ENCODE measurements around the gene SH3RF2. TPM values are rescaled to one million over a fixed set of nuclear protein-coding genes. Genes with fewer than 3 reads are reported as not detected.

SH3RF2 gene
- total and polyA plus RNA-seq, 9 of the 15 experiments (the other 6 are each of a cell fraction or from before 2014, with no cell fraction given) = 0.05 TPM; not detected in 8

DNA sequence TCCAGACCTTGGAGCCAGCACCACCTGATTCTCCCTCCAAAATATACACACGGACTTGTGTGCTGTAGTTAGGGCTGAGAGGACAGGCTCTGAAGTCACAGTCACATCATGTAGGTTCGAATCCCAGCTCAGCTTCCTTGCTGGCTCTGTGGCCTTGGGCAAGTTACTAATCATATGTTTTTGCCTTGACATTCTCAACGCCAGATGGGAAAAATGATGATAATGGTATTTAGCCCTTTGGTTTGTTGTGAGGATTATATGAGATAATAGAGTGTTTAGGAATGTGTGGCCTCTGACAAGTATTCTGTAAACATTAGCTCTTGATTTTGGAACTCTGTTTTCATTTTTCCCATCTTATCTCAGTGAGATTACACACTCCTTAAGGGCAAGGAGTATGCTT, 96.5 kb downstream of the SH3RF2 start (continued):
- TF ChIP-seq, protein P1, sequence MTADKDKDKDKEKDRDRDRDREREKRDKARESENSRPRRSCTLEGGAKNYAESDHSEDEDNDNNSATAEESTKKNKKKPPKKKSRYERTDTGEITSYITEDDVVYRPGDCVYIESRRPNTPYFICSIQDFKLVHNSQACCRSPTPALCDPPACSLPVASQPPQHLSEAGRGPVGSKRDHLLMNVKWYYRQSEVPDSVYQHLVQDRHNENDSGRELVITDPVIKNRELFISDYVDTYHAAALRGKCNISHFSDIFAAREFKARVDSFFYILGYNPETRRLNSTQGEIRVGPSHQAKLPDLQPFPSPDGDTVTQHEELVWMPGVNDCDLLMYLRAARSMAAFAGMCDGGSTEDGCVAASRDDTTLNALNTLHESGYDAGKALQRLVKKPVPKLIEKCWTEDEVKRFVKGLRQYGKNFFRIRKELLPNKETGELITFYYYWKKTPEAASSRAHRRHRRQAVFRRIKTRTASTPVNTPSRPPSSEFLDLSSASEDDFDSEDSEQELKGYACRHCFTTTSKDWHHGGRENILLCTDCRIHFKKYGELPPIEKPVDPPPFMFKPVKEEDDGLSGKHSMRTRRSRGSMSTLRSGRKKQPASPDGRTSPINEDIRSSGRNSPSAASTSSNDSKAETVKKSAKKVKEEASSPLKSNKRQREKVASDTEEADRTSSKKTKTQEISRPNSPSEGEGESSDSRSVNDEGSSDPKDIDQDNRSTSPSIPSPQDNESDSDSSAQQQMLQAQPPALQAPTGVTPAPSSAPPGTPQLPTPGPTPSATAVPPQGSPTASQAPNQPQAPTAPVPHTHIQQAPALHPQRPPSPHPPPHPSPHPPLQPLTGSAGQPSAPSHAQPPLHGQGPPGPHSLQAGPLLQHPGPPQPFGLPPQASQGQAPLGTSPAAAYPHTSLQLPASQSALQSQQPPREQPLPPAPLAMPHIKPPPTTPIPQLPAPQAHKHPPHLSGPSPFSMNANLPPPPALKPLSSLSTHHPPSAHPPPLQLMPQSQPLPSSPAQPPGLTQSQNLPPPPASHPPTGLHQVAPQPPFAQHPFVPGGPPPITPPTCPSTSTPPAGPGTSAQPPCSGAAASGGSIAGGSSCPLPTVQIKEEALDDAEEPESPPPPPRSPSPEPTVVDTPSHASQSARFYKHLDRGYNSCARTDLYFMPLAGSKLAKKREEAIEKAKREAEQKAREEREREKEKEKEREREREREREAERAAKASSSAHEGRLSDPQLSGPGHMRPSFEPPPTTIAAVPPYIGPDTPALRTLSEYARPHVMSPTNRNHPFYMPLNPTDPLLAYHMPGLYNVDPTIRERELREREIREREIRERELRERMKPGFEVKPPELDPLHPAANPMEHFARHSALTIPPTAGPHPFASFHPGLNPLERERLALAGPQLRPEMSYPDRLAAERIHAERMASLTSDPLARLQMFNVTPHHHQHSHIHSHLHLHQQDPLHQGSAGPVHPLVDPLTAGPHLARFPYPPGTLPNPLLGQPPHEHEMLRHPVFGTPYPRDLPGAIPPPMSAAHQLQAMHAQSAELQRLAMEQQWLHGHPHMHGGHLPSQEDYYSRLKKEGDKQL (CRISPR knock-in tag; IDR thresholded peaks at IDR 0.05; ENCODE audit: borderline replicate concordance) = no peak
- TF ChIP-seq GATAD2B (IDR thresholded peaks at IDR 0.05; ENCODE audit: borderline replicate concordance) = no peak
- no peak for TF ChIP-seq KAT8 (IDR thresholded peaks at IDR 0.05; ENCODE audit: low read depth)

DNA sequence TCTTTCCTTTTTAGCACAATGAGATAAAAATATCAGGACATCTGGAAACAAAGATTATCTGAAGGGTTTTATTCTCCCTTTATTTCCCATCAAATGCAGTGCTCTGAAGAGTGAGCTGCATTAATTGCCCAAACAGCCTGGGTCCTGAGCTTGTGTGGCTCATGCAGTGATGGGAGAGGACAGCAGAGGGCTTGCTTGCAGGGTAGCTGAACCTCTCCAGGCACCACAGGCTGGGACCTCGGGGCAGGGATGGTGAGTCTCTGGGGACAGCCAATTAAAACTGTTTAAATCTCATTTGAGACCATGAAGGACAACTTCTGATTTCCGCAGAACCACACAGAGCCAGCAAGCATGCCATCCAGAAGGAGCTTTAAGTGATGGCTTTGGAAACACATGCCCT, 97.7 kb downstream of the SH3RF2 start:
- WGBS (ENCODE audit: insufficient coverage, low coverage, missing lambda C conversion rate) = 16% methylated on average over 2 of the region's 2 CpGs
- intact Hi-C loops (cut with micrococcal nuclease) (no loop called here), in situ Hi-C loops (cut with MboI) (no loop called here)
- ChIA-PET CTCF (ENCODE audit: low intra/inter-chr PET ratio) (no interaction called here), POLR2A (no interaction called here)
- Histone ChIP-seq H3K27ac (ENCODE audit: extremely low read depth, low read depth, low read length) (no peak overlapping the region), H3K4me3 (no peak overlapping the region), H3K79me2 (ENCODE audit: control insufficient read depth, insufficient read depth, low read length) (no peaks in the 10 kb centered on the region), H3K36me3 (ENCODE audit: control insufficient read depth, insufficient read depth, low read length) (no peaks in the 10 kb centered on the region), H3K9ac (ENCODE audit: insufficient read depth in 1 of 2, low read depth in 2 of 2, low read length in 2 of 2) (no peak overlapping the region), H3K9me1 (ENCODE audit: control insufficient read depth, insufficient read depth, low read length) (no peaks in the 10 kb centered on the region), H2AFZ (ENCODE audit: low read depth, low read length) (no peak overlapping the region), H4K20me1 (replicated peaks; ENCODE audit: control insufficient read depth, insufficient read depth, low read length) (no peaks in the 10 kb centered on the region), H3K27me3 (ENCODE audit: control insufficient read depth in 2 of 2, insufficient read depth in 2 of 2, low read length in 2 of 2) (peaks cover 3 to 12% of the 10 kb centered on the region in 2 experiments; a peak in 2 of 5 replicates), H3K4me1 (replicated peaks in 1 of 2; ENCODE audit: control insufficient read depth in 2 of 2, insufficient read depth in 2 of 2, low read length in 2 of 2) (no peaks in the 10 kb centered on the region), H3K9me3 (replicated peaks; ENCODE audit: control insufficient read depth, insufficient read depth, low read depth, low read length) (no peaks in the 10 kb centered on the region), H3K4me2 (ENCODE audit: insufficient read depth, low read length) (no peak overlapping the region)
- TF ChIP-seq, protein P2, sequence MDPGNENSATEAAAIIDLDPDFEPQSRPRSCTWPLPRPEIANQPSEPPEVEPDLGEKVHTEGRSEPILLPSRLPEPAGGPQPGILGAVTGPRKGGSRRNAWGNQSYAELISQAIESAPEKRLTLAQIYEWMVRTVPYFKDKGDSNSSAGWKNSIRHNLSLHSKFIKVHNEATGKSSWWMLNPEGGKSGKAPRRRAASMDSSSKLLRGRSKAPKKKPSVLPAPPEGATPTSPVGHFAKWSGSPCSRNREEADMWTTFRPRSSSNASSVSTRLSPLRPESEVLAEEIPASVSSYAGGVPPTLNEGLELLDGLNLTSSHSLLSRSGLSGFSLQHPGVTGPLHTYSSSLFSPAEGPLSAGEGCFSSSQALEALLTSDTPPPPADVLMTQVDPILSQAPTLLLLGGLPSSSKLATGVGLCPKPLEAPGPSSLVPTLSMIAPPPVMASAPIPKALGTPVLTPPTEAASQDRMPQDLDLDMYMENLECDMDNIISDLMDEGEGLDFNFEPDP (CRISPR knock-in tag; IDR thresholded peaks at IDR 0.05) = no peak
- TF ChIP-seq ARID2 (IDR thresholded peaks at IDR 0.05) = no peak
- TF ChIP-seq, protein P3, sequence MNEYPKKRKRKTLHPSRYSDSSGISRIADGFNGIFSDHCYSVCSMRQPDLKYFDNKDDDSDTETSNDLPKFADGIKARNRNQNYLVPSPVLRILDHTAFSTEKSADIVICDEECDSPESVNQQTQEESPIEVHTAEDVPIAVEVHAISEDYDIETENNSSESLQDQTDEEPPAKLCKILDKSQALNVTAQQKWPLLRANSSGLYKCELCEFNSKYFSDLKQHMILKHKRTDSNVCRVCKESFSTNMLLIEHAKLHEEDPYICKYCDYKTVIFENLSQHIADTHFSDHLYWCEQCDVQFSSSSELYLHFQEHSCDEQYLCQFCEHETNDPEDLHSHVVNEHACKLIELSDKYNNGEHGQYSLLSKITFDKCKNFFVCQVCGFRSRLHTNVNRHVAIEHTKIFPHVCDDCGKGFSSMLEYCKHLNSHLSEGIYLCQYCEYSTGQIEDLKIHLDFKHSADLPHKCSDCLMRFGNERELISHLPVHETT (CRISPR knock-in tag; conservative IDR thresholded peaks at IDR 0.05 in 1 of 2, IDR thresholded peaks at IDR 0.05 in 1 of 2) = no peak
- TF ChIP-seq LEF1 (IDR thresholded peaks at IDR 0.05) = no peak
- TF ChIP-seq RAD21 (CRISPR knock-in tag; conservative IDR thresholded peaks at IDR 0.05 in 1 of 2, IDR thresholded peaks at IDR 0.05 in 1 of 2) = 0 out of 4 replicates have a peak, but pooled peaks of 1 of the 2 experiments have one; percentile 4
- TF ChIP-seq, protein P4, sequence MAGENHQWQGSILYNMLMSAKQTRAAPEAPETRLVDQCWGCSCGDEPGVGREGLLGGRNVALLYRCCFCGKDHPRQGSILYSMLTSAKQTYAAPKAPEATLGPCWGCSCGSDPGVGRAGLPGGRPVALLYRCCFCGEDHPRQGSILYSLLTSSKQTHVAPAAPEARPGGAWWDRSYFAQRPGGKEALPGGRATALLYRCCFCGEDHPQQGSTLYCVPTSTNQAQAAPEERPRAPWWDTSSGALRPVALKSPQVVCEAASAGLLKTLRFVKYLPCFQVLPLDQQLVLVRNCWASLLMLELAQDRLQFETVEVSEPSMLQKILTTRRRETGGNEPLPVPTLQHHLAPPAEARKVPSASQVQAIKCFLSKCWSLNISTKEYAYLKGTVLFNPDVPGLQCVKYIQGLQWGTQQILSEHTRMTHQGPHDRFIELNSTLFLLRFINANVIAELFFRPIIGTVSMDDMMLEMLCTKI (IDR thresholded peaks at IDR 0.05; ENCODE audit: partially characterized antibody) = no peak
- TF ChIP-seq MTA2 (IDR thresholded peaks at IDR 0.05; ENCODE audit: low read depth) = no peak
- no peak for DNase-seq (ENCODE audit: extremely low read depth in 1 of 4, low spot score in 3 of 4)
- FAIRE-seq = no peak
- no TSS peak for BruUV-seq (replicated peaks)
- peak; percentile 66 for ATAC-seq

All from K562 (cell line).